DMS53 treated with DMSO at 0.1 percent for 48 hours (cell line): ENCODE measurements around the gene RAPGEF2.

ENCODE experiments used
- DNase-seq: peaks from one replicate; lab custom pipeline; 2025; ENCODE audit not compliant: unreplicated experiment; lab: John Stamatoyannopoulos, UW

RAPGEF2 gene

DNA sequence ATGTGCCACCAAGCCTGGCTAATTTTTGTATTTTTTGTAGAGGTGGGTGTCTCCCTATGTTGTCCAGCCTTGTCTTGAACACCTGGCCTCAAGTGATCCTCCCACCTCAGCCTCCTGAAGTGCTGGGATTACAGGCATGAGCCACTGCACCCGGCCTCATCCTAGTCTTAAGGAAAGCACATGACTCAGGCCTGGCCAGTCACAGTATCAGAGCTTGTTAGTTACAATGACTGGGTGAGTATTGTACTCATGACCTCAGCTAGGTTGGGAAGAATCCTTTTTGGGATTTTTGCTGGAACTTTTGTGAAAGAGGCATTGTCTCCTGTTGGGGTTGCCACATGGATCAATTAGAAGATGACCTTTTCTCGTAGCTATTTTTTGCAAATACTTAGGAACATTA lies 292.8 kb downstream of the RAPGEF2 start:
- no peak for DNase-seq

DNA sequence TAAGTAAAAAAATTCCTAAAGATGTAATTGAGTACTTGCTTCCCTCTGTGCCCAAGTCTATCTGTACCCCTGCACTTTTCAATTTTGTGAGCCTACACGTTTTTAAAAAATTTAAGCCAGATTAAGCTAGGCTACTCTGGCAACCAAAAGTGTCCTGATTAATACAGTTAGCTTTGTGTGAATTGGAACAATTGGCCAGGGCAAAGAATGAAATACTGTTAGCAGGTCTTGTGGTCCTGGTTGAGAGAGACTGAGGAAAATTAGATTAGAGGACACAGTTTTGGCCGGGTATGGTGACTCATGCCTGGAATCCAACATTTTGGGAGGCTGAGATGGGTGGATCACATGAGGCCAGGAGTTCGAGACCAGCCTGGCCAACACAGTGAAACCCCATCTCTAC lies 293.3 kb downstream of the RAPGEF2 start:
- no peak for DNase-seq

DNA sequence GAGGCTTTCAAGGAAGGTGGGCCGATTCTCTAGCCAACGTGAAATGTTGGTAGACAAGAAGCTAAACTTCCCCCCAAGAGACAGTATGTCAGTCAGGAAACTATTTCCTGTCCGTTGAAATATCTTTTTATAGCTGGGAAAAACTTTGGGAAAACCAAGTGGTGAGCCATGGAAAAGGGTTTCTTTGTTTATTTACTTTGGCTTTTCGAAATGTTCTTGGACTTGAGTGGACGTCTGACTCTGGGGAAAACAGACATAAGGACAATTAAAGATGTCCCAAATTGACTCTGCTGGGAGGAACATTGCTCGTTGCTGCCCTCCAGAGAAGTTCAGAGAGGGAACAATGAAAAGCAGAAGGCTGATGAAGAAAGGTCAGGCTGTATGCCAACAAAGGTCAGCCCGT lies 295.4 kb downstream of the RAPGEF2 start:
- DNase-seq: no peak

DNA sequence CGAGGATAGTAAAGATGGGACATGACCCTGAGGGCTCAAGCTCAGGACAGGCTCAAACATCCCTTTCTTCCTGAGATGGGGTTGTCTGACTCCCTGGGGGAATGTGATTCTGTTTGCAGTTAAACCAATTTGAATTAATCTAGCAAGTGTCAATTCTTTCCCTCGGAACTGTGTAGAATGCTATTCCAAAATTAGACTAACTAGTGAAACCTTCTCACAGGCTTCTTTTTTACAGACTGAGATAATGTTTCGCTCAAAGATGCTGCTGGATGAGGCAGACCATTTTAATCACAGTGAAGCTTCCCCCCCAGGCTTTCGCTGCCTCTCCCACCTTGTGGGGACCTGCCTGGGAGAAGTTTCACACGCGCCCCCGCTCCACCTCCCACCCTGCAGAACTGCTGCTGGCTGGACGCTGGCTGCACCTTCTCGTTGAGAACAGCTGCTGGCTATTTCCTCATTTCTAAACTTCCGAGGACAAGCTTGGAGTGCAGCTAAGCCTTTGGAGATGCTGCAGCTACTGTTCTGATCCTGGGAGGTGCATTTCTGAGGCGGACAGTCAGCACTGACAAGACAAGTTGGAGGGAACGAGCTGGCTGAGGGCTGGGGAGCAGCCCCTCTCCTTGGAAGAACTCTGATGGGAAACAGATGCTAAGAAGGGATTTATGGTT lies 297.8 kb downstream of the RAPGEF2 start:
- DNase-seq: no peak

DNA sequence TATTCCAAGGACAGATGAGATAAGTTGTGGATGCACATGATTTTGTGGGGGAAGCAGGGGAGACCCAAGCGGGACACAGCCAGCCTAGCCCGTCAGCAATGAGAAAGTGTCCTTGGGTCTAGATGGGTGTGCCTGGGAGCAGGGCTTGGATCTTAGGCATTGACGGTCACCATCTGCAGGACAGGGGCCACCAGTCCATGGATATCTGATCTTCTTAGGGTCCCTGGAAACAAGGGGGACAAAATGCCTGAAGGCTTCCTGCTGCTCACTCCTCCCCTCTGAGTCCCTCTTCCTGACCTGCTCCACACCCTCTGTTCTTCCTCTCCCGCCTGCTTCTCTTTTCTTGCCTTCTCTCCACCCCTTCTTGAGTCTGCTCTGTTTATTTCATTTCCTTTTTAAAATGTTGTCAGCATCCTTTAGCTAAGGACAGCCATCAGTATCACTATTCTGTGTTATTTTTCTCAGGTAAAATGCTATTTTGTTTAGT lies 298.4 kb downstream of the RAPGEF2 start:
- no peak for DNase-seq

DNA sequence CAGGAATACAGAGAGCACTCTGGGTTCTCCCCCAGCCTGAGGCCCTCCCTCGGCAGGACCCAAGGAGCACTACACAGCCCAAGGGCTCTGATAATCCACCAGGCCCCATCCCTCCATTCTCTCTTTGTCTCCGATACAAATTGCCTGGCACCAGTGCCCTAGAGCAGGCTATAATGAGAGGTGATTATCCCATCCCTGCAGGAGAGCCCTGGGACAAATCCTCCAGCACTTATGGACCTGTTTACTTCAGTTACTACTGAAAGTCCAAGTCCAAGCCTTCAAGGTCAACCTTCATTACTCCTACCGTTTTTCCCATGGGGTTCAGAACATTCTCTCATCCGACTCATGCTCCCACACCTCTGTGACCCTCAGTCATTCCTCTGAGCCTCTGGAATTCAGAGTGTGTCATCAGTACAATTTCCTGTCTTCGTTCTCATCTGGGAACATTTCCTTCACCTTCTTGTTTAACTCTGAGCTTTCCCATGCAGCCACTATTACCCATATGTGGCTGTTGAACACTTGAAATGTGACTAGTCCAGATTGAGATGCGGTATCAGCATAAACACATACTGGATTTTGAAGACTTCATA lies 299.0 kb downstream of the RAPGEF2 start:
- no peak for DNase-seq
